ENCODE results near the gene MZT2B. TPM values are rescaled to one million over a fixed set of nuclear protein-coding genes. Genes with fewer than 3 reads are reported as not detected.
"Not testable (repeated sequence)": the region's sequence is repeated elsewhere in the genome, so short reads cannot be mapped to it uniquely, and the experiment has no call there.

Gene MZT2B
- total RNA-seq, 1 experiment from 2014 or later: 198 TPM

DNA sequence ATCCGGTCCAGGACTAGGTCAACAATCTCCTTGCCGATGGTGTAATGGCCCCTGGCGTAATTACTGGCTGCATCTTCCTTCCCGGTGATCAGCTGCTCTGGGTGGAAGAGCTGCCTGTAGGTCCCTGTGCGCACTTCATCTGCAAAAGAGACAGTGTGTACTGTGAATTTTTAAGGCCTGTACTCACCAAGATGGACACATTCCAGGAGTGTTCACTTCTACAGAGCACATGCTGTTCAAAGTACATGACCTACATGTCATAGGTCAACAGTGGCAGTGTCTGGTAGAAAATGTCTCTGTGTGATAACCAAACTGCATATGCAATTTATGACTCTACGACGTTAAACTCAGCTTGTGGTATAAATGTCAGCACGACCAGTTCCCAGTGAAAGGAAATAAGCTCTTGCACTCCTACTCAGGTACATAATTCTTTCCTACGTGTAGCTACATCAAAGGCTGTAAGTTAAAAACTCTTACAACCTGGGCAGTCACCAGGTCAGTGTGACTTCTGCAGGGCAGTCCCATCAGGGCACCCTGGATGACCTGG, 13.1 kb downstream of the MZT2B start:
- H3K4ac ChIP-seq (ENCODE audit: low read depth, low read length); H3K4me2 ChIP-seq (ENCODE audit: insufficient read depth, insufficient read length, low read length); H2BK5ac ChIP-seq (ENCODE audit: insufficient read length, low read length); H3K79me1 ChIP-seq (ENCODE audit: insufficient read depth, low read depth, low read length, poor library complexity, severe bottlenecking); H4K91ac ChIP-seq (ENCODE audit: insufficient read length, low read depth, low read length); H2BK20ac ChIP-seq (ENCODE audit: low read depth, low read length, poor library complexity, severe bottlenecking); H3K56ac ChIP-seq (ENCODE audit: insufficient read length, low read depth, low read length); H3K23ac ChIP-seq (ENCODE audit: insufficient read length, low read depth, low read length); H3K9ac ChIP-seq (ENCODE audit: extremely low read depth, insufficient read length, low read length); H3K9me3 ChIP-seq (ENCODE audit: control insufficient read depth, low read depth, low read length); H2BK12ac ChIP-seq (ENCODE audit: insufficient read length, low read depth, low read length); H2BK120ac ChIP-seq (ENCODE audit: low read depth, low read length, poor library complexity, severe bottlenecking); H2AK5ac ChIP-seq (ENCODE audit: insufficient read length, low read length); H3K23me2 ChIP-seq (ENCODE audit: insufficient read length, low read depth, low read length, poor library complexity, severe bottlenecking); H3K4me1 Mint-ChIP-seq; H3K27ac ChIP-seq (ENCODE audit: insufficient read length, low read depth, low read length); H3K14ac ChIP-seq (ENCODE audit: insufficient read depth, low read length); H3K4me3 Mint-ChIP-seq; DNase-seq; H3K79me2 ChIP-seq (ENCODE audit: insufficient read depth, low read length); H3K9me3 Mint-ChIP-seq; H4K8ac ChIP-seq (replicated peaks; ENCODE audit: insufficient read length, low read depth, low read length); H3K18ac ChIP-seq (ENCODE audit: insufficient read length, low read depth, low read length); H3K27ac Mint-ChIP-seq; H3T11ph ChIP-seq (ENCODE audit: low read length); H4K5ac ChIP-seq (ENCODE audit: insufficient read length, low read depth, low read length); H3K27me3 ChIP-seq (ENCODE audit: insufficient read depth, low read length); H4K20me1 ChIP-seq (ENCODE audit: control insufficient read depth, insufficient read depth, insufficient read length); H3K4me1 ChIP-seq (ENCODE audit: insufficient read depth, low read length); H2AFZ ChIP-seq (ENCODE audit: low read length); H2BK15ac ChIP-seq (ENCODE audit: low read depth, low read length): not testable (repeated sequence)
- Mint-ChIP-seq H3K36me3 (ENCODE audit: insufficient read depth in 1 of 3, low read depth in 3 of 3) (peaks cover 2 to 10% (median 8%) of the 10 kb centered on the region in 3 experiments; a peak in 3 of 7 replicates), H3K27me3 (ENCODE audit: low read depth) (peaks cover 10% of the 10 kb centered on the region)
- no CpG with 5 or more reads among the region's 9 CpGs for WGBS (ENCODE audit: extremely low coverage, insufficient read length, low lambda C conversion rate)

DNA sequence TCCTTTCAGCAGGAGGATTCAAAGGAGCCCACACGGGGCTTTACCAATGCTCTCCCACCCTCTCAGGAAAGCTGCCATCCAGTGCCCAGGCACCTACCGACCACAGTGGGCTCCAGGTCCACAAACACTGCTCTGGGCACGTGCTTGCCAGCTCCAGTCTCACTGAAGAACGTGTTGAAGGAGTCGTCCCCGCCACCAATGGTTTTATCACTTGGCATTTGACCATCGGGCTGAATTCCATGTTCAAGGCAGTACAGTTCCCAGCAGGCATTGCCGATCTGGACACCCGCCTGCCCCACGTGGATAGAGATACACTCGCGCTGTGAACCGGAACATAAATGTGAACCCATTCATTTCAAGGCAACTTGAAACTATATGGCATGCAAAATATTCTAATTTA, 14.0 kb downstream of the MZT2B start:
- not testable (repeated sequence) for H2AFZ ChIP-seq (ENCODE audit: low read length); H2BK20ac ChIP-seq (ENCODE audit: low read depth, low read length, poor library complexity, severe bottlenecking); H3K9me3 ChIP-seq (ENCODE audit: control insufficient read depth, low read depth, low read length); H4K5ac ChIP-seq (ENCODE audit: insufficient read length, low read depth, low read length); H3K18ac ChIP-seq (ENCODE audit: insufficient read length, low read depth, low read length); H3K79me2 ChIP-seq (ENCODE audit: insufficient read depth, low read length); H3K27me3 ChIP-seq (ENCODE audit: insufficient read depth, low read length); H3T11ph ChIP-seq (ENCODE audit: low read length); H2BK5ac ChIP-seq (ENCODE audit: insufficient read length, low read length); H3K4me2 ChIP-seq (ENCODE audit: insufficient read depth, insufficient read length, low read length); H3K9ac ChIP-seq (ENCODE audit: extremely low read depth, insufficient read length, low read length); H3K23me2 ChIP-seq (ENCODE audit: insufficient read length, low read depth, low read length, poor library complexity, severe bottlenecking); H2BK15ac ChIP-seq (ENCODE audit: low read depth, low read length); DNase-seq; H3K36me3 Mint-ChIP-seq (ENCODE audit: insufficient read depth in 1 of 3, low read depth in 3 of 3); H3K4me1 Mint-ChIP-seq; H4K20me1 ChIP-seq (ENCODE audit: control insufficient read depth, insufficient read depth, insufficient read length); H3K9me3 Mint-ChIP-seq; H3K4me3 Mint-ChIP-seq; H3K4ac ChIP-seq (ENCODE audit: low read depth, low read length); H3K23ac ChIP-seq (ENCODE audit: insufficient read length, low read depth, low read length); H3K56ac ChIP-seq (ENCODE audit: insufficient read length, low read depth, low read length); H2BK120ac ChIP-seq (ENCODE audit: low read depth, low read length, poor library complexity, severe bottlenecking); H2BK12ac ChIP-seq (ENCODE audit: insufficient read length, low read depth, low read length); H3K4me1 ChIP-seq (ENCODE audit: insufficient read depth, low read length); H3K79me1 ChIP-seq (ENCODE audit: insufficient read depth, low read depth, low read length, poor library complexity, severe bottlenecking); H3K27ac Mint-ChIP-seq; H4K8ac ChIP-seq (replicated peaks; ENCODE audit: insufficient read length, low read depth, low read length); H3K27ac ChIP-seq (ENCODE audit: insufficient read length, low read depth, low read length); H3K14ac ChIP-seq (ENCODE audit: insufficient read depth, low read length); H2AK5ac ChIP-seq (ENCODE audit: insufficient read length, low read length); H4K91ac ChIP-seq (ENCODE audit: insufficient read length, low read depth, low read length)
- no CpG with 5 or more reads among the region's 13 CpGs for WGBS (ENCODE audit: extremely low coverage, insufficient read length, low lambda C conversion rate)
- H3K27me3 Mint-ChIP-seq (ENCODE audit: low read depth): peaks cover 10% of the 10 kb centered on the region

Data from H9 (cell line).